ENCODE measurements around the gene ETV6.

- TF ChIP-seq CTCF (IDR thresholded peaks at IDR 0.05; ENCODE audit: borderline replicate concordance, extremely low read depth, low read length, poor library complexity, severe bottlenecking) (no peak), EZH2 (IDR thresholded peaks at IDR 0.05; ENCODE audit: borderline replicate concordance, low read depth, low read length, severe bottlenecking) (no peak)
Observed at GRCh38 chr12:11693067-11693466, 43.6 kb downstream of the ETV6 start.
